Neural cell (in vitro differentiated cells): ENCODE data around the gene HBQ1. TPM values are rescaled to one million over a fixed set of nuclear protein-coding genes. Genes with fewer than 3 reads are reported as not detected.

ENCODE experiments used
- H2AFZ ChIP-seq: fragments of 200-600, 300-800 bp; sonication (generic), shearing (Covaris generic); 2 replicates; pipeline ENCODE4 v1.6.0; 2014; ENCODE audit warnings: low read depth, mild to moderate bottlenecking, antibody characterized with exemption, low read length, moderate library complexity
- H3F3A ChIP-seq: fragments of 200-600 bp; shearing (Covaris generic); 2 replicates; pipeline ENCODE4 v1.6.1; 2016; ENCODE audit warnings: mild to moderate bottlenecking, moderate library complexity, mixed read lengths, antibody characterized with exemption, low read length; ENCODE audit not compliant: insufficient read depth, poor library complexity, severe bottlenecking
- H3K27ac ChIP-seq: fragments of 200-600, 300-800 bp; sonication (generic), shearing (Covaris generic); 2 replicates; pipeline ENCODE4 v1.5.1; 2014; ENCODE audit warnings: mild to moderate bottlenecking, low read length, moderate library complexity
- H3K27me3 ChIP-seq: fragments of 300-800, 200-600 bp; sonication (generic), shearing (Covaris generic); 2 replicates; pipeline ENCODE4 v1.6.0; 2014; ENCODE audit warnings: mild to moderate bottlenecking, low read depth, low read length, moderate library complexity; ENCODE audit not compliant: insufficient read depth
- H3K36me3 ChIP-seq: fragments of 300-800, 200-600 bp; sonication (generic), shearing (Covaris generic); 2 replicates; pipeline ENCODE4 v1.5.1; 2014; ENCODE audit warnings: mild to moderate bottlenecking, antibody characterized with exemption, low read length, moderate library complexity; ENCODE audit not compliant: insufficient read depth
- H3K4me2 ChIP-seq: fragments of 300-800, 200-600 bp; sonication (generic), shearing (Covaris generic); 2 replicates; pipeline ENCODE4 v1.6.0; 2014; ENCODE audit warnings: mild to moderate bottlenecking, low read length
- H3K4me3 ChIP-seq: fragments of 300-800, 200-600 bp; sonication (generic), shearing (Covaris generic); 2 replicates; pipeline ENCODE4 v1.5.1; 2014; ENCODE audit warnings: mild to moderate bottlenecking, low read length, moderate library complexity
- H3K79me2 ChIP-seq: fragments of 200-600 bp; shearing (Covaris generic); replicated peaks from 2 replicates; pipeline ENCODE4 v1.6.0; 2014; ENCODE audit warnings: mild to moderate bottlenecking, low read length, moderate library complexity; ENCODE audit not compliant: insufficient read depth
- H3K9ac ChIP-seq: fragments of 300-800, 200-600 bp; sonication (generic), shearing (Covaris generic); 2 replicates; pipeline ENCODE4 v1.6.1; 2016; ENCODE audit warnings: mild to moderate bottlenecking, low read length, mixed read lengths
- H3K9me2 ChIP-seq: fragments of 200-600 bp; shearing (Covaris generic); 2 replicates; pipeline ENCODE4 v1.6.1; 2016; ENCODE audit warnings: mild to moderate bottlenecking, low read length, mixed read lengths; ENCODE audit not compliant: insufficient read depth
- H3K9me3 ChIP-seq: fragments of 200-600, 300-800 bp; sonication (generic), shearing (Covaris generic); 2 replicates; pipeline ENCODE4 v1.6.1; 2016; ENCODE audit warnings: mild to moderate bottlenecking, mixed run types, low read length, moderate library complexity, mixed read lengths
- H4K20me1 ChIP-seq: fragments of 200-600 bp; shearing (Covaris generic); 2 replicates; pipeline ENCODE4 v1.6.1; 2016; ENCODE audit warnings: mild to moderate bottlenecking, mixed run types; ENCODE audit not compliant: insufficient read depth
- EP300 ChIP-seq: fragments of 450-650 bp; conservative IDR thresholded peaks from 2 replicates; pipeline ENCODE4 v1.6.1; 2014; ENCODE audit warnings: antibody characterized with exemption, mild to moderate bottlenecking, moderate library complexity; ENCODE audit not compliant: poor library complexity, severe bottlenecking
- EZH2 ChIP-seq: fragments of 200-600, 300-800 bp; shearing (Covaris generic), sonication (generic); IDR thresholded peaks from 2 replicates; pipeline ENCODE4 v1.6.1; 2014; ENCODE audit warnings: antibody characterized with exemption, low read length, borderline replicate concordance, mild to moderate bottlenecking; ENCODE audit not compliant: insufficient read depth, poor library complexity, severe bottlenecking
- MXI1 ChIP-seq: fragments of 450-650 bp; conservative IDR thresholded peaks from 2 replicates; pipeline ENCODE4 v1.6.1; 2014; ENCODE audit warnings: antibody characterized with exemption, mild to moderate bottlenecking; ENCODE audit not compliant: poor library complexity, severe bottlenecking
- POLR2AphosphoS5 ChIP-seq: IDR thresholded peaks from 2 replicates; pipeline ENCODE4 v1.6.1; 2012
- RAD21 ChIP-seq: fragments of 450-650 bp; conservative IDR thresholded peaks from 2 replicates; pipeline ENCODE4 v1.6.1; 2014; ENCODE audit warnings: antibody characterized with exemption, mild to moderate bottlenecking, moderate library complexity
- SMC3 ChIP-seq: fragments of 450-650 bp; conservative IDR thresholded peaks from 2 replicates; pipeline ENCODE4 v1.6.1; 2014; ENCODE audit warnings: antibody characterized with exemption, mild to moderate bottlenecking, moderate library complexity; ENCODE audit not compliant: poor library complexity
- TAF1 ChIP-seq: IDR thresholded peaks from 2 replicates; pipeline ENCODE4 v1.6.1; 2012; ENCODE audit warnings: low read depth
- polyA plus RNA-seq: library from polyadenylated mRNA; depleted of rRNA; stranded (reverse); fragments of >200 nt; gene quantifications from 2 replicates; pipeline ENCODE4 v1.2.3, GENCODE V29; 2014
- TF ChIP-seq, protein P1 (sequence below): fragments of 450-650 bp; IDR thresholded peaks from 2 replicates; pipeline ENCODE4 v1.5.1; 2014; ENCODE audit warnings: antibody characterized with exemption, mild to moderate bottlenecking, moderate library complexity; ENCODE audit not compliant: poor library complexity, severe bottlenecking
- TF ChIP-seq, protein P2 (sequence below): IDR thresholded peaks from 2 replicates; pipeline ENCODE4 v1.6.1; 2012; ENCODE audit warnings: borderline replicate concordance

HBQ1 gene
- polyA plus RNA-seq, 1 donor from 2014 or later, result 4.5 TPM

DNA sequence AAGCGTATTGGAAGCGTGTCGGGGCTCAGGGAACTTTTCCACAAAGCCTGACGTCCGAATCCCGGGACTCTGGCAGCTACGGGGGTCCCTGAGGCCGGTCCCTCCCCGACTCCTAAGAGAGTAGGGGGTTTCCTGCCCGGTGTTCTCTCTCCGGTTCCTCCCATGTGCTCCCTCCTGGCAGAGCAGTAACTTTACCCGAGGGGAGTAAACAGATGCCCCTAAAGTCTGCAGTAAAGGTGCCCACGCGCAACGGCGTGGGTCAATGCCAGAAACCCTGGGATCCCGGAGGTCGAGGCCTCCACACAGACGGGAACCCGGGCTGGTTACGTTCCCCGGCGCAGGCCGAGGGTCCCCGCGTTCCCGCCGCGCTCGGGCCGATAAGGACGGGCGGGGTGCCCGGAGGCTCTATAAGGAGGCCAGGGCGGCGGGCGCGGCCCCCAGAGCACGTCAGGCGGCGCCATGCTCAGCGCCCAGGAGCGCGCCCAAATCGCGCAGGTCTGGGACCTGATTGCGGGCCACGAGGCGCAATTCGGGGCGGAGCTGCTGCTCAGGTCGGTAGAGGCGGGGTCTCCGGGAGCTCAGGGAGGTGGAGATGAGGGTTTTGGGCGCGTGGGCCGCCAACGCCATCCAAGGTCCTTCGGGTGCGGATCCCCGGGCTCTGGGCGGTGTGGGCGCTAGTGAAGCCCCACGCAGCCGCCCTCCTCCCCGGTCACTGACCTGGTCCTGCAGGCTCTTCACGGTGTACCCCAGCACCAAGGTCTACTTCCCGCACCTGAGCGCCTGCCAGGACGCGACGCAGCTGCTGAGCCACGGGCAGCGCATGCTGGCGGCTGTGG, 14.5 kb upstream of the HBQ1 start, which contains the start of gene HBM:
TSS of gene HBM (plus strand) at position 440 of the 836 bp plus-strand sequence. CDS start at position 460, 20 bp downstream.
- Histone ChIP-seq H3K79me2 (no peaks in the 10 kb centered on the region), H3F3A (no peaks in the 10 kb centered on the region), H3K4me2 (no peak within 1 kb of the TSS), H4K20me1 (no peaks in the 10 kb centered on the region), H3K9me2 (no peaks in the 10 kb centered on the region), H3K27ac (no peak within 1 kb of the TSS), H3K27me3 (peaks cover 72% of the 10 kb centered on the region), H3K9me3 (no peaks in the 10 kb centered on the region), H3K36me3 (no peaks in the 10 kb centered on the region), H3K9ac (no peak within 1 kb of the TSS), H3K4me3 (peak within 1 kb of the TSS; percentile 56), H2AFZ (no peak within 1 kb of the TSS)
- TF ChIP-seq SMC3 (no peak), EZH2 (peak; percentile 73)

DNA sequence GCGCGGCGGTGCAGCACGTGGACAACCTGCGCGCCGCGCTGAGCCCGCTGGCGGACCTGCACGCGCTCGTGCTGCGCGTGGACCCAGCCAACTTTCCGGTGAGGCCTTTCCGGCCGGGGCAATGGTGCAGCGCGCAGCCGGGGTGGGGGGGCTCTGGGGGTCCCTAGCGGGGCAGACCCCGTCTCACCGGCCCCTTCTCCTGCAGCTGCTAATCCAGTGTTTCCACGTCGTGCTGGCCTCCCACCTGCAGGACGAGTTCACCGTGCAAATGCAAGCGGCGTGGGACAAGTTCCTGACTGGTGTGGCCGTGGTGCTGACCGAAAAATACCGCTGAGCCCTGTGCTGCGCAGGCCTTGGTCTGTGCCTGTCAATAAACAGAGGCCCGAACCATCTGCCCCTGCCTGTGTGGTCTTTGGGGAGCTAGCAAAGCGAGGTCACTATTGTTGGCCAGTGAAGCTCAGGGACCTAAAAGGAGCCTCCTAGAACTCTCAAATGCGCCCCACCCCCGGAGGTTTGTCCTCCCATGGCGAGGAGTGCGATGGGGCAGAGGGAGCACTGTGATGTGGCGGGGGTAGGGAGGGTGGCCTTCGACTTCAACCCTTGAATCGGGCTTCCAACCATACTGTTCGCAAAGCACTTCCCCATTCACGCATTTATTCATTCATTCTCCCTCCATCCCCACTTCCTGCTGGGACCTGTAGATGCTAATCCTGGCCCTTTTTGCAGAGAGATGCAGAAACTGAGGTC, 13.7 kb upstream of the HBQ1 start:
- Histone ChIP-seq H4K20me1 (no peaks in the 10 kb centered on the region), H3K9ac (no peak overlapping the region), H3K36me3 (no peaks in the 10 kb centered on the region), H3K9me3 (no peaks in the 10 kb centered on the region), H3K9me2 (no peaks in the 10 kb centered on the region), H3K4me2 (no peak overlapping the region), H3K27ac (no peak overlapping the region), H3K27me3 (peaks cover 74% of the 10 kb centered on the region), H3K79me2 (no peaks in the 10 kb centered on the region), H3F3A (no peaks in the 10 kb centered on the region), H2AFZ (no peak overlapping the region), H3K4me3 (peak overlapping the region; percentile 56)
- TF ChIP-seq EZH2, result peak; percentile 5
- peak; percentile 49 for TF ChIP-seq MXI1
- no peak for TF ChIP-seq EP300
- no peak for TF ChIP-seq TAF1
- TF ChIP-seq POLR2AphosphoS5, result no peak
- no peak for TF ChIP-seq SMC3
- TF ChIP-seq RAD21, result no peak
- TF ChIP-seq, protein P1, sequence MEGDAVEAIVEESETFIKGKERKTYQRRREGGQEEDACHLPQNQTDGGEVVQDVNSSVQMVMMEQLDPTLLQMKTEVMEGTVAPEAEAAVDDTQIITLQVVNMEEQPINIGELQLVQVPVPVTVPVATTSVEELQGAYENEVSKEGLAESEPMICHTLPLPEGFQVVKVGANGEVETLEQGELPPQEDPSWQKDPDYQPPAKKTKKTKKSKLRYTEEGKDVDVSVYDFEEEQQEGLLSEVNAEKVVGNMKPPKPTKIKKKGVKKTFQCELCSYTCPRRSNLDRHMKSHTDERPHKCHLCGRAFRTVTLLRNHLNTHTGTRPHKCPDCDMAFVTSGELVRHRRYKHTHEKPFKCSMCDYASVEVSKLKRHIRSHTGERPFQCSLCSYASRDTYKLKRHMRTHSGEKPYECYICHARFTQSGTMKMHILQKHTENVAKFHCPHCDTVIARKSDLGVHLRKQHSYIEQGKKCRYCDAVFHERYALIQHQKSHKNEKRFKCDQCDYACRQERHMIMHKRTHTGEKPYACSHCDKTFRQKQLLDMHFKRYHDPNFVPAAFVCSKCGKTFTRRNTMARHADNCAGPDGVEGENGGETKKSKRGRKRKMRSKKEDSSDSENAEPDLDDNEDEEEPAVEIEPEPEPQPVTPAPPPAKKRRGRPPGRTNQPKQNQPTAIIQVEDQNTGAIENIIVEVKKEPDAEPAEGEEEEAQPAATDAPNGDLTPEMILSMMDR, result no peak
- TF ChIP-seq, protein P2, sequence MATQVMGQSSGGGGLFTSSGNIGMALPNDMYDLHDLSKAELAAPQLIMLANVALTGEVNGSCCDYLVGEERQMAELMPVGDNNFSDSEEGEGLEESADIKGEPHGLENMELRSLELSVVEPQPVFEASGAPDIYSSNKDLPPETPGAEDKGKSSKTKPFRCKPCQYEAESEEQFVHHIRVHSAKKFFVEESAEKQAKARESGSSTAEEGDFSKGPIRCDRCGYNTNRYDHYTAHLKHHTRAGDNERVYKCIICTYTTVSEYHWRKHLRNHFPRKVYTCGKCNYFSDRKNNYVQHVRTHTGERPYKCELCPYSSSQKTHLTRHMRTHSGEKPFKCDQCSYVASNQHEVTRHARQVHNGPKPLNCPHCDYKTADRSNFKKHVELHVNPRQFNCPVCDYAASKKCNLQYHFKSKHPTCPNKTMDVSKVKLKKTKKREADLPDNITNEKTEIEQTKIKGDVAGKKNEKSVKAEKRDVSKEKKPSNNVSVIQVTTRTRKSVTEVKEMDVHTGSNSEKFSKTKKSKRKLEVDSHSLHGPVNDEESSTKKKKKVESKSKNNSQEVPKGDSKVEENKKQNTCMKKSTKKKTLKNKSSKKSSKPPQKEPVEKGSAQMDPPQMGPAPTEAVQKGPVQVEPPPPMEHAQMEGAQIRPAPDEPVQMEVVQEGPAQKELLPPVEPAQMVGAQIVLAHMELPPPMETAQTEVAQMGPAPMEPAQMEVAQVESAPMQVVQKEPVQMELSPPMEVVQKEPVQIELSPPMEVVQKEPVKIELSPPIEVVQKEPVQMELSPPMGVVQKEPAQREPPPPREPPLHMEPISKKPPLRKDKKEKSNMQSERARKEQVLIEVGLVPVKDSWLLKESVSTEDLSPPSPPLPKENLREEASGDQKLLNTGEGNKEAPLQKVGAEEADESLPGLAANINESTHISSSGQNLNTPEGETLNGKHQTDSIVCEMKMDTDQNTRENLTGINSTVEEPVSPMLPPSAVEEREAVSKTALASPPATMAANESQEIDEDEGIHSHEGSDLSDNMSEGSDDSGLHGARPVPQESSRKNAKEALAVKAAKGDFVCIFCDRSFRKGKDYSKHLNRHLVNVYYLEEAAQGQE, result no peak
